Upper lobe of left lung (tissue), 4 donors: ENCODE results near the gene PLB1.

Experiments
- CTCF ChIP-seq, 6 experiments: fragments of 450-650 bp in 4 of 6; fragments of 200-600 bp in 2 of 6; sonication (generic) in 2 of 6; IDR thresholded peaks; one replicate each; pipeline ENCODE4 v1.5.1; 2016 to 2019; ENCODE audit warnings: antibody characterized with exemption in 6 of 6
- POLR2A ChIP-seq, 4 donors: fragments of 450-650 bp; IDR thresholded peaks; one replicate each; pipeline ENCODE4 v1.5.1; 2016 to 2017; ENCODE audit warnings: antibody characterized with exemption in 4 of 4, mild to moderate bottlenecking in 2 of 4
- POLR2AphosphoS5 ChIP-seq, 2 donors: sonication (generic); formaldehyde crosslinking; IDR thresholded peaks; one replicate each; pipeline ENCODE4 v1.5.1; 2017; ENCODE audit warnings: antibody characterized with exemption in 2 of 2

- no peak for TF ChIP-seq CTCF (IDR thresholded peaks at IDR 0.05)
- no peak for TF ChIP-seq POLR2A (IDR thresholded peaks at IDR 0.05)
- TF ChIP-seq POLR2AphosphoS5 (IDR thresholded peaks at IDR 0.05), result no peak
Measured at GRCh38 chr2:28659127-28659526, 163.3 kb downstream of the PLB1 start.
